ENCODE results near the gene MRTFB. TPM values are rescaled to one million over a fixed set of nuclear protein-coding genes. Genes with fewer than 3 reads are reported as not detected.
A peak's percentile ranks its signal among the peaks of the same experiment; 100 is the strongest.

Gene MRTFB
- total and polyA plus RNA-seq, 12 donors = 4.1 to 41.8 (median 32.5) TPM

- Histone ChIP-seq H3K4me3 (no peak overlapping the region), H3K27me3 (no peaks in the 10 kb centered on the region), H3K4me1 (peaks cover 0 to 55% (median 36%) of the 10 kb centered on the region in 9 donors), H3K36me3 (peaks cover 0 to 22% (median 0%) of the 10 kb centered on the region in 9 donors), H3K9me3 (no peaks in the 10 kb centered on the region), H3K27ac (no peak overlapping the region)
- intact Hi-C loops (cut with DNase I) = loop anchor here in 2 of 10 donors (5.0 to 10.0 kb wide), 2 partner anchors 100 to 108 kb away; no protein-coding TSS in a partner anchor
- DNase-seq (no peak), ATAC-seq (peak in 1 of 8 donors; percentile 33)
- TF ChIP-seq CTCF (IDR thresholded peaks at IDR 0.05) = no peak
- 59 to 67% methylated on average over 1 of the region's 1 CpG for WGBS, 2 donors
Observed at GRCh38 chr16:14087181-14087580, 16.1 kb downstream of the MRTFB start.

GRCh38 chr16:14087590-14088154 is 16.6 kb downstream of the MRTFB start:
- DNase-seq = no peak
- Histone ChIP-seq H3K4me1 (peaks cover 0 to 60% (median 39%) of the 10 kb centered on the region in 9 donors), H3K27ac (peak overlapping the region in 1 of 10 donors; percentile 42), H3K36me3 (peaks cover 0 to 17% (median 0%) of the 10 kb centered on the region in 9 donors), H3K4me3 (no peak overlapping the region), H3K27me3 (no peaks in the 10 kb centered on the region), H3K9me3 (no peaks in the 10 kb centered on the region)
- intact Hi-C loops (cut with DNase I) = loop anchor here in 2 of 10 donors (5.0 to 10.0 kb wide), 2 partner anchors 100 to 107 kb away; no protein-coding TSS in a partner anchor
- TF ChIP-seq CTCF (IDR thresholded peaks at IDR 0.05) = no peak
- peak in 1 of 8 donors; percentile 19 for ATAC-seq
- 80 to 86% methylated on average over 3 of the region's 3 CpGs for WGBS, 2 donors

GRCh38 chr16:14088155-14088753 is 17.1 kb downstream of the MRTFB start:
- no peak for TF ChIP-seq CTCF (IDR thresholded peaks at IDR 0.05)
- ATAC-seq (peak in 5 of 8 donors; percentile 39 to 90 (median 78)), DNase-seq (no peak)
- peaks cover 0 to 11% (median 0%) of the 10 kb centered on the region in 9 donors for H3K36me3 ChIP-seq
- WGBS, 2 donors = 74 to 78% methylated on average over 6 of the region's 6 CpGs
- no peak overlapping the region for H3K4me3 ChIP-seq
- H3K27ac ChIP-seq = peak overlapping the region in 3 of 10 donors; percentile 15 to 42 (median 17)
- no peaks in the 10 kb centered on the region for H3K9me3 ChIP-seq
- H3K27me3 ChIP-seq = no peaks in the 10 kb centered on the region
- H3K4me1 ChIP-seq = peaks cover 3 to 65% (median 44%) of the 10 kb centered on the region in 9 donors
- intact Hi-C loops (cut with DNase I) = loop anchor here in 2 of 10 donors (5.0 to 10.0 kb wide), 2 partner anchors 99 to 107 kb away; no protein-coding TSS in a partner anchor

- Histone ChIP-seq H3K27ac (peak overlapping the region in 1 of 10 donors; percentile 15), H3K36me3 (peaks cover 0 to 4% (median 0%) of the 10 kb centered on the region in 9 donors), H3K4me3 (no peak overlapping the region), H3K27me3 (no peaks in the 10 kb centered on the region), H3K9me3 (no peaks in the 10 kb centered on the region), H3K4me1 (peaks cover 3 to 75% (median 49%) of the 10 kb centered on the region in 9 donors)
- no peak for TF ChIP-seq CTCF (IDR thresholded peaks at IDR 0.05)
- intact Hi-C loops (cut with DNase I) = loop anchor here in 2 of 10 donors (5.0 to 10.0 kb wide), 2 partner anchors 98 to 105 kb away; no protein-coding TSS in a partner anchor
- ATAC-seq = no peak
- no peak for DNase-seq
- WGBS, 2 donors = 85 to 88% methylated on average over 1 of the region's 1 CpG
Observed at GRCh38 chr16:14089283-14089823, 18.2 kb downstream of the MRTFB start.
